Measurements from ENCODE around the gene IRAG1.

The IRAG1 gene, protein sequence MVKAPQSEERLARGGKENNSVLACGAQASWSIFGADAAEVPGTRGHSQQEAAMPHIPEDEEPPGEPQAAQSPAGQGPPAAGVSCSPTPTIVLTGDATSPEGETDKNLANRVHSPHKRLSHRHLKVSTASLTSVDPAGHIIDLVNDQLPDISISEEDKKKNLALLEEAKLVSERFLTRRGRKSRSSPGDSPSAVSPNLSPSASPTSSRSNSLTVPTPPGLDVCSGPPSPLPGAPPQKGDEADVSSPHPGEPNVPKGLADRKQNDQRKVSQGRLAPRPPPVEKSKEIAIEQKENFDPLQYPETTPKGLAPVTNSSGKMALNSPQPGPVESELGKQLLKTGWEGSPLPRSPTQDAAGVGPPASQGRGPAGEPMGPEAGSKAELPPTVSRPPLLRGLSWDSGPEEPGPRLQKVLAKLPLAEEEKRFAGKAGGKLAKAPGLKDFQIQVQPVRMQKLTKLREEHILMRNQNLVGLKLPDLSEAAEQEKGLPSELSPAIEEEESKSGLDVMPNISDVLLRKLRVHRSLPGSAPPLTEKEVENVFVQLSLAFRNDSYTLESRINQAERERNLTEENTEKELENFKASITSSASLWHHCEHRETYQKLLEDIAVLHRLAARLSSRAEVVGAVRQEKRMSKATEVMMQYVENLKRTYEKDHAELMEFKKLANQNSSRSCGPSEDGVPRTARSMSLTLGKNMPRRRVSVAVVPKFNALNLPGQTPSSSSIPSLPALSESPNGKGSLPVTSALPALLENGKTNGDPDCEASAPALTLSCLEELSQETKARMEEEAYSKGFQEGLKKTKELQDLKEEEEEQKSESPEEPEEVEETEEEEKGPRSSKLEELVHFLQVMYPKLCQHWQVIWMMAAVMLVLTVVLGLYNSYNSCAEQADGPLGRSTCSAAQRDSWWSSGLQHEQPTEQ

DNA sequence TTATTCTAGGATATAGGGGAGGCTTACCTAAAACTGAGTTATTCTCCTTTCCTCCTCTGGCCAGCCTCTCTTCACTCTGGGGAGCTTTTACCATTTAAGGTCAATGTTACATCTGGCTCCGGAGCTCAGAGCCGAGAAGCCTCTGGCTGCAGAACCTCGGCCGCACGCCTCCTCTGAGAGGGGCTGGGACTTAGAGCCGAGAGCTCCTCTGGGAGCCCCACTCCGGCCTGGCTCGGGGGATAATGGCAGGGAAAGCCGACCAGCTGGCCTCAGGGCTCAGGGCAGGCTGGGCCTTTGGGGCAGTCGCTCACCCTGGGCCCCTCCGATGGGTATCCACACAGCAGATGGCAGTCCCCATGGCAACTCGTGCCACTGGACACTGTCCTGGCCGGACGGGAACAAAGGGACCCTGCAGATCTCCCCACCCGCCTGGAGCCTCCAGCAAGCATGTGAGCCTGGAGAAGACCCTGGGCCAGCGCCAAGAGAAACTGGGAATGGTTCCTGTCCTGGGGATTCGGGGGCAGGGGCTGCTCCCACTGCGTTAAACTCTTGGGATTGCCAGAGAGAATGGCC is at the start of gene IRAG1:
IRAG1 (minus strand) TSS at position 247 of the 573 bp plus-strand sequence; CDS start at position 94, 153 bp downstream.
- no peaks in the 10 kb centered on the region for H3K36me3 ChIP-seq (ENCODE audit: insufficient read depth, low read length)
- H2AFZ ChIP-seq (ENCODE audit: low read depth, low read length) = no peak within 1 kb of the TSS
- no peaks in the 10 kb centered on the region for H3K27me3 ChIP-seq (ENCODE audit: insufficient read depth, low read length)
- no peaks in the 10 kb centered on the region for H3K4me1 ChIP-seq (ENCODE audit: insufficient read depth, low read length)
- H3K9me3 ChIP-seq (ENCODE audit: low read length) = no peaks in the 10 kb centered on the region
- H3K4me3 ChIP-seq (ENCODE audit: low read length) = no peak within 1 kb of the TSS

DNA sequence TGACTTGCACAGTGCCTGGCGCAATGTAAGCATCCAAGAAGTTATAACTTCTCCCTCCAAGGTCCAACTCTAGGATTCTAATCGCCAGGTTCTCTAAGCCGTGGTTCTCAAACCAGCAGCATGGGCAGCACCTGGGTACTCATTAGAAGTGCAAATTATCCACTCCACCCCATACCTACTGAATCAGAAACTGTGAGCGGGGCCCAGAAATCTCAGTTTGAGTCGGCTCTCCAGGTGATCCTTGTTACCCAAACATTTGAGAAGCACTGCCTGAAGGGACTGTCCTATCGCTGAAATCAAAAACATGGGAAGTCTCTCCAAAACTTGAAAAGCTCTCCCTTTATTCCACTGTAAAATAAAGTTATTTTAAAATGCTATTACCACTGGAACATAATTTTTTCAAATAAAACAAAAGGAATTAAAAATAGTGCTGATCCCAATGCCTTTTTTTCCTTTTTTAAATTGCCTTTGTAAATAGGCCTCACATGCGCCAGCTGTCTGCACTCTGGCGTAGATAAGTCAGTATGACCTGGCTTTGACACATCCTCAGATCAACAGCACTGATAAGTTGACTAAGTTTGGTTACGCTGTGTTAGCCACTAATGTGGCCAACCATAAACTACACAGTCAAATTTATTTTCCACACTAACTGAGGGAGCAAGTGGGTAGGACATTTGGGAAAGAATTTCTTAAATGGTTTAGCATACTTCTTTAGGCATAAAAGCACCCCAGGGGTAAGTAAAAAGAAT is 49.1 kb upstream of the IRAG1 start:
- Histone ChIP-seq H3K9me3 (ENCODE audit: low read length) (no peaks in the 10 kb centered on the region), H3K36me3 (ENCODE audit: insufficient read depth, low read length) (no peaks in the 10 kb centered on the region), H3K4me1 (ENCODE audit: insufficient read depth, low read length) (no peaks in the 10 kb centered on the region), H2AFZ (ENCODE audit: low read depth, low read length) (no peak overlapping the region), H3K27me3 (ENCODE audit: insufficient read depth, low read length) (peaks cover 25% of the 10 kb centered on the region), H3K4me3 (ENCODE audit: low read length) (no peak overlapping the region)

GRCh38 chr11:10735481-10736475 is 42.2 kb upstream of the IRAG1 start:
- H3K4me1 ChIP-seq (ENCODE audit: insufficient read depth, low read length) = peaks cover 4% of the 10 kb centered on the region
- H3K36me3 ChIP-seq (ENCODE audit: insufficient read depth, low read length) = no peaks in the 10 kb centered on the region
- H3K4me3 ChIP-seq (ENCODE audit: low read length) = peak overlapping the region; percentile 38
- H2AFZ ChIP-seq (ENCODE audit: low read depth, low read length) = peak overlapping the region; percentile 49
- peaks cover 7% of the 10 kb centered on the region for H3K27me3 ChIP-seq (ENCODE audit: insufficient read depth, low read length)
- H3K9me3 ChIP-seq (ENCODE audit: low read length) = no peaks in the 10 kb centered on the region

- H3K36me3 ChIP-seq (ENCODE audit: insufficient read depth, low read length) = no peaks in the 10 kb centered on the region
- H3K27me3 ChIP-seq (ENCODE audit: insufficient read depth, low read length) = no peaks in the 10 kb centered on the region
- H3K4me1 ChIP-seq (ENCODE audit: insufficient read depth, low read length) = peaks cover 4% of the 10 kb centered on the region
- no peak overlapping the region for H2AFZ ChIP-seq (ENCODE audit: low read depth, low read length)
- no peaks in the 10 kb centered on the region for H3K9me3 ChIP-seq (ENCODE audit: low read length)
- no peak overlapping the region for H3K4me3 ChIP-seq (ENCODE audit: low read length)
Observed at GRCh38 chr11:10731064-10731680, 37.6 kb upstream of the IRAG1 start.

GRCh38 chr11:10730151-10730550 is 36.6 kb upstream of the IRAG1 start:
- H2AFZ ChIP-seq (ENCODE audit: low read depth, low read length) = no peak overlapping the region
- H3K36me3 ChIP-seq (ENCODE audit: insufficient read depth, low read length) = no peaks in the 10 kb centered on the region
- H3K4me1 ChIP-seq (ENCODE audit: insufficient read depth, low read length) = no peaks in the 10 kb centered on the region
- H3K27me3 ChIP-seq (ENCODE audit: insufficient read depth, low read length) = no peaks in the 10 kb centered on the region
- no peak overlapping the region for H3K4me3 ChIP-seq (ENCODE audit: low read length)
- no peaks in the 10 kb centered on the region for H3K9me3 ChIP-seq (ENCODE audit: low read length)

- H3K4me3 ChIP-seq (ENCODE audit: low read length) = peak overlapping the region; percentile 48
- H3K4me1 ChIP-seq (ENCODE audit: insufficient read depth, low read length) = no peaks in the 10 kb centered on the region
- H3K36me3 ChIP-seq (ENCODE audit: insufficient read depth, low read length) = no peaks in the 10 kb centered on the region
- no peak overlapping the region for H2AFZ ChIP-seq (ENCODE audit: low read depth, low read length)
- H3K9me3 ChIP-seq (ENCODE audit: low read length) = no peaks in the 10 kb centered on the region
- no peaks in the 10 kb centered on the region for H3K27me3 ChIP-seq (ENCODE audit: insufficient read depth, low read length)
Observed at GRCh38 chr11:10728789-10729472, 35.4 kb upstream of the IRAG1 start.

- H3K27me3 ChIP-seq (ENCODE audit: insufficient read depth, low read length) = no peaks in the 10 kb centered on the region
- no peaks in the 10 kb centered on the region for H3K36me3 ChIP-seq (ENCODE audit: insufficient read depth, low read length)
- no peaks in the 10 kb centered on the region for H3K4me1 ChIP-seq (ENCODE audit: insufficient read depth, low read length)
- H2AFZ ChIP-seq (ENCODE audit: low read depth, low read length) = no peak overlapping the region
- H3K4me3 ChIP-seq (ENCODE audit: low read length) = no peak overlapping the region
- no peaks in the 10 kb centered on the region for H3K9me3 ChIP-seq (ENCODE audit: low read length)
Observed at GRCh38 chr11:10728154-10728553, 34.6 kb upstream of the IRAG1 start.

DNA sequence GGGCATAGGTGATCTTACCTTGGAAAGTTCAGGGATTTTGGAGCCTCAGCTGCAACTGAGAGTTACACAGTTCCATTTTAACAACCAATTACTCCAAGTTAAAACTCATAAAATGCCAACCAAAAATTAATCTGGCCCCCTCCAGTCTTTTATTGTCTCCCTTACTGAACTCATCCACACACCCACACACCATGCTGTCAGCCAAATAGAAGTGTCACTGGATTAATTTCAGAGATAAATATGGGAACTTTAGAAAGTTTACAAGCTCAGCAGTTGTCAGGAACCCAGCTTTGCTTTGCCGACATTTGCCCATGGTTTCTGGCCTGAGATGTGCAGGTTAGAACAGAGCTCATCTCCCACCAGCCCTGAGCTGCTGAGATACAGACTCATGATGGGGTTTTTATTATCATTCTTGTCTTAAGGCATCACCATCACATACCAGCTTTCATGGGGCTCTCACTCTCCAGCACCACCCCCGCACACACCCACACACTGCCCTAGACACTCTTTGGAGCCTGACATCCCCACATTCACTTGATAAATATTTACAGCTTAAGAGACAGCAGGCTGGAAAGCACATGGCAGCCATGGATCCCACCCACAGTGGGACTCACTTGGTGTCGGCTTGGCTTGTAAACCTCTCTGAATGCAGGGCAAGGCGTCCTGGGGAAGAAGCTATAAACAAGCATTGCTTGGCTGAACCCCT is 33.7 kb upstream of the IRAG1 start:
- no peak overlapping the region for H3K4me3 ChIP-seq (ENCODE audit: low read length)
- H3K4me1 ChIP-seq (ENCODE audit: insufficient read depth, low read length) = no peaks in the 10 kb centered on the region
- H3K27me3 ChIP-seq (ENCODE audit: insufficient read depth, low read length) = no peaks in the 10 kb centered on the region
- H3K36me3 ChIP-seq (ENCODE audit: insufficient read depth, low read length) = no peaks in the 10 kb centered on the region
- H2AFZ ChIP-seq (ENCODE audit: low read depth, low read length) = no peak overlapping the region
- no peaks in the 10 kb centered on the region for H3K9me3 ChIP-seq (ENCODE audit: low read length)

DNA sequence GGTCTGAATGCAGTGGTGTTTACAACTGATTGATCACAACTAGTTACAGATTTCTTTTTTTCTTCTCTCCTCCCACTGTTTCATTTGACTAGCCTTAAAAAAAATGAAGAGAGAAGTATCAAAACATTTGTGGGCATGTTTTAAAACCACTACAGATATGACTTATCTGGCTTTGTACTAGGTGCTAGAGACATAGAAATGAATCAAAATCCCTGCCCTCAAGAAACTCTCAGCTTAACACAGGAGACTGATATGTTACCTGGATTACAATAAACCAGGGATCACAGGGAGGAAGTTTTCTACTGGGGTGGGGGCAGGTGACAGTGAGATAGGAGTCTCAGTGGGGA is 32.3 kb upstream of the IRAG1 start:
- no peaks in the 10 kb centered on the region for H3K36me3 ChIP-seq (ENCODE audit: insufficient read depth, low read length)
- H3K4me3 ChIP-seq (ENCODE audit: low read length) = no peak overlapping the region
- no peak overlapping the region for H2AFZ ChIP-seq (ENCODE audit: low read depth, low read length)
- H3K9me3 ChIP-seq (ENCODE audit: low read length) = no peaks in the 10 kb centered on the region
- no peaks in the 10 kb centered on the region for H3K27me3 ChIP-seq (ENCODE audit: insufficient read depth, low read length)
- H3K4me1 ChIP-seq (ENCODE audit: insufficient read depth, low read length) = no peaks in the 10 kb centered on the region

GRCh38 chr11:10725114-10725906 is 31.8 kb upstream of the IRAG1 start:
- Histone ChIP-seq H3K36me3 (ENCODE audit: insufficient read depth, low read length) (no peaks in the 10 kb centered on the region), H3K9me3 (ENCODE audit: low read length) (no peaks in the 10 kb centered on the region), H3K4me1 (ENCODE audit: insufficient read depth, low read length) (no peaks in the 10 kb centered on the region), H3K4me3 (ENCODE audit: low read length) (no peak overlapping the region), H3K27me3 (ENCODE audit: insufficient read depth, low read length) (no peaks in the 10 kb centered on the region), H2AFZ (ENCODE audit: low read depth, low read length) (no peak overlapping the region)

Data from neuron (in vitro differentiated cells).